SW480 (cell line): ENCODE data around the gene TMEM170B.

Experiments
- DNase-seq: peaks from one replicate; pipeline ENCODE4 v3.0.0-alpha.2; 2016; ENCODE audit warnings: low spot score

The TMEM170B gene

DNA sequence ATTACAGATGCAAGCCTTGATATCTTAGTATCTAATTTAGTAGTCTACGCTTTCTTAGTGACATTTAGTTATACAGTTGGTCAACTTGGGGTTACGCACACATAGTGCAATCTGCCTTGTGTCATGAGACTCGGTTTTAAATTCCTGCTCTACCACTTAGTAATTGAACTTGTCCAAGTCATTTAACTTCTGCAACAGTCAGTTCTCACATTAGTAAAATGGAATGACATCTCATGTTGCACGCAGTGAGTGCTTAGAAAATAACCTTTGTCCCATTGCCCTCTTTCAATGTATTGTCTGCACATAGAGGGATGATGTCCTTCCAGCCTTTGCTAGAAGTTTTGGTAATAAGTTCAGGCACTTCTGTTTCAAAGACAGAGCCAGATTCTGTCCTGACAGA is 48.6 kb downstream of the TMEM170B start:
- no peak for DNase-seq

DNA sequence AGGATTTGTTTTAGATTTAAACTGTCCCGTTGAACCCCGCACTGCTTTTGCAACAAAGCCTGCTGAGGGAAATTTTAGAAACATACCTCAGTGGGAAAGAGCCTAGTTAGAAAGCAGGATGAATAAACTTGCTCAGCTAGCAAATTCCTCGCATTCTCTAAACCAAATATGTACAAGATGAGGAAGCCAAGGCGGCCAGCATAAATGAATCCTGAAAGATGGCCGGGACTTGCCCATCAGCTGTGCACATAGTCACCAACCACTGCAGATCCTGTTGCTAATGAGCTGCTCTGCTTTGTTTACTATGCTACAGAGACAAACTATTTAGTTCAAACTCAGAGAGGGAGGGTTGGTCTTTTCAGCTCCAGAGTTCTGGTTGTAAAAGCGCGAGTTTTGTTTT is 49.0 kb downstream of the TMEM170B start:
- no peak for DNase-seq

DNA sequence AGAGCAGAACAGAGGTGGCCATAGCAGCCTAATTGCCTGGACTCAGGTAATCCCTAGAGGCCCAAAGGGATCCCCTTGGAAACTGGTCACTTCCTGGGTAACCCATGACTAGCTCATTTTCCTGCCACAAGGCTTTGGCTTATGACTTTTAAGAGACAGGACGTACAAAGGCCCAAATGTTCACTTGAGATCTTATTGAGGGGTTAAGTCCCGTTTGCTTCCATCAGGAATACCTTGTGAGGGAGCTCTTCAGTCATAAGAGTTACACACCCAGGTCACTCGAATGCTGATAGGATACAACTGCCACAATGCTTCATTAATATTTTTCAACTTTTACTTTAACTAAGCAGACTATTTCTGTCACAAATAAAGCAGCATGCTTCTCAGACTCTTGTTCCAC is 51.7 kb downstream of the TMEM170B start:
- DNase-seq: no peak

DNA sequence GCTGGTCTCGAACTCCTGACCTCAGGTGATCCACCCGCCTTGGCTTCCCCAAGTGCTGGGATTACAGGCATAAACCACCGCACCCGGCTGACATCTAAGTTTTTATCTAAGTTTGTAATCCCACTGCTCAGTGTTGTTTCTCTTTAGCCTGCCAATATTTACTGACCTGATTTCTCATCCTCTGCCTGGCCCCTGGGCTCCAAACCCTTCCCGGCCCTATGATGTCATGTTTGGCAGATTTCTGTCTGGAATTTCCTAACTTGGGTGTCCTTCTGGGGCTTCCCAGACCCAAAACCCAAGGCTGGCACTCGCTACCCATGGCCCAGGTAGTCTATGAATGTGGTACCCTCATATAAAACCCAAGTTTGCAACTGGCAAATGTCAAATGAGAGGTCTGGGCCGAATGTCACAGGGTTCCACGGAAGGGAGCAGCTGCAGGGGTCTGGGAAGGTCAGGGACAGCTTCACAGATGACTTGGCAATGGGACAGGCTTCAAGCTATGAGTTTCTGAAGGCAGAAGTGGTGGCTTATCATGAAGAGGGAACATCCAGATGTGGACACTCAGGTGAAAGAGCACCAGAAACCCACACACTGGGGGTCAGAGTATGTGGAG is 54.9 kb downstream of the TMEM170B start:
- no peak for DNase-seq

DNA sequence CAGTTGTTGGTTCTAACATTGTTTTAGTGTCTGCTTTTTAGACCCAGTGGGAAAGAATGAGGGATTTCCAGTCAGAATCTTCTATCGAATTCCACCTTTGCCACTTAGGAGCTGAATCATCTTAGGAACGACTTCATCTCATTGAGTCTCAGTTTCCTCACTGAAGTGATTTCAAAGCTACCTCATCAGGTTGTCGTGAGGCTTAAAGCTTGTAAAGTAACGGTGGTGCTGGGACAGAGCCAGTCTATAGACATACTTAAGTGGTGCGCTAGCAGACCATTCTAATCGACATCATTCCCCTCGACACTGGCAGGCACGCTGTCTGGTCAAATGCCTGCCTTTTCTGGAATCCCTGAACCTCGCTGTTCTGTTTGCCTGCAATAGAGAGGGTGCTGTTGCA is 55.5 kb downstream of the TMEM170B start:
- DNase-seq: no peak

DNA sequence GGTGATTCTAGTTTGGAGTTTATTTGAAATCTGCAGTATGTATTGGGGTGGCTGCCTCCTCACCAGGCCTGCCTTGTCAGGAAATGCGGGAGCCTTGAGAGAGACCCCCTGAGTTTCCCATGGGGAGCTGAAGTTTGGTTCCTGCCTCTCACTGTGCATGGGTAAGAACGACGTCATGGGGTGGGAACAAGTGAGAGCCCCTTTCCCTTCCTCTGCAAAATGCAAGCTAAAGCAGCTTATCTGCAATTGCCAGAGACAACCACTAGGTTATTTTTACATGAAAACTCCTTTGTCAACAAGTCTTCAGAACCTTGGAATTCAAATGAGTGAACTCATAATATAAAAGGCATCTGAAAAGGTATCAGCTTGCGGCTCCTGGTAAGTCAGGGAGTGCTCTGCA is 58.4 kb downstream of the TMEM170B start:
- DNase-seq: no peak

DNA sequence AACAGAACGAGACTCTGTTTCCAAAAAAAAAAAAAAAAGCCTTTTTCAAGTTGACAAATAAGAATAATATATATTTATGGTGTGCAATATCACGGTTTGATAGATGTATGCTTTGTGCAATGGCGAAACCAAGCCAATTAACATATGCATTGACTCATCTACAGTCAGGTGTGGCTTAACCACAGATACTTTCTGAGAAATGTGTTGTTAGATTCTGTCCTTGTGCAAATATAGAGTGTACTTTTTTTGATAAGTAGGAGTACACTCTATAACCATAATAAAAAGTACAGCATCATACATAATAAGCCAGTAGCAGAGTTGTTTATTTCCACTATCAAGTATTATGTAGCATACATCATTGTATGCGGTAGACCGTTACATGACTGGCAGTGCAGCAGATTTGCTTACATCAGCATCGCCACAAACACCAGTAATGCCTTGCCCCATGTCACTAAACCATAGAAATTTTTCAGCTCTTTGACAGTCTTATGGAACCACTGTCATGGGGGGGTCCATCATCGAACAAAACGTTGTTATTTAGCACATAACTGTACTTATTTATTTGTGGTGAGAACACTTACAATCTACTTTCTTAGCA is 59.2 kb downstream of the TMEM170B start:
- no peak for DNase-seq

DNA sequence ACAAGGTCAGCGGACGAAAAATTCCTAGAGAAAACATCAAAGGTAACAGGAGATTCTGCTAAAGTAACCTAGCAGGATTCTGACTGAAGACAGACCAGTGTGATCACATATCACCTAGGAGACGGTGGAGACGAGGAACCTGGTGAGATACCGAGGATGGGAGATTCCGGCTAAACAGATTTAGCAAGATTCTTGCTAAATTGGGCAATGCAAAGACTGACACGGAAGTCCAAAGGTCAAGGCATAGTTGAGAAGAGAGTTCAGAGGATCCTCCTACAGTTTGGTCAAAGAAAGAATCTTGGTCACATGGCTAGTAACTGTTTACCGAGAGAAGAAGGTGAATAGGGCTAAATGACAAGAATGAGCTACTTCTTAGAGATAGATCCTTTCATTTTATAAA is 61.1 kb downstream of the TMEM170B start:
- DNase-seq: no peak

DNA sequence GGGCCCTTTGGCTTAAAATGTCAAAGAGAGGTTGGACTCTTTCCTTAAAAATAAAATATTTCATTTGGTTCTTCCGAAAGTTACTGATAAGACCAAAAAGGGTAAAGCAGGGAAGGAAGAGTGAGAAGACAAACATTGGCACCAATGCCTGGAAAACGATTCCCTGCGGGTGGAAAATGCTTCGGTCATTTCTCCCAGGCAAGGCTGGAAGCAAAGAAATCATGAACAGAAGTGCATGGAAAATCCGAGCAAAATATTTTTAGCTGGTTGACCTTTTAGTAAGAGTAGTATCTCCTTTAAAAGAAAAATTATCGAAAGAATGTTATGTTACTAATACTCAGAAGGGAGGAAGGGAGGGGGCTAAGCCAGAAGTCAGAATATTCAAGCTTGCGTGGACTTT is 62.7 kb downstream of the TMEM170B start:
- no peak for DNase-seq

DNA sequence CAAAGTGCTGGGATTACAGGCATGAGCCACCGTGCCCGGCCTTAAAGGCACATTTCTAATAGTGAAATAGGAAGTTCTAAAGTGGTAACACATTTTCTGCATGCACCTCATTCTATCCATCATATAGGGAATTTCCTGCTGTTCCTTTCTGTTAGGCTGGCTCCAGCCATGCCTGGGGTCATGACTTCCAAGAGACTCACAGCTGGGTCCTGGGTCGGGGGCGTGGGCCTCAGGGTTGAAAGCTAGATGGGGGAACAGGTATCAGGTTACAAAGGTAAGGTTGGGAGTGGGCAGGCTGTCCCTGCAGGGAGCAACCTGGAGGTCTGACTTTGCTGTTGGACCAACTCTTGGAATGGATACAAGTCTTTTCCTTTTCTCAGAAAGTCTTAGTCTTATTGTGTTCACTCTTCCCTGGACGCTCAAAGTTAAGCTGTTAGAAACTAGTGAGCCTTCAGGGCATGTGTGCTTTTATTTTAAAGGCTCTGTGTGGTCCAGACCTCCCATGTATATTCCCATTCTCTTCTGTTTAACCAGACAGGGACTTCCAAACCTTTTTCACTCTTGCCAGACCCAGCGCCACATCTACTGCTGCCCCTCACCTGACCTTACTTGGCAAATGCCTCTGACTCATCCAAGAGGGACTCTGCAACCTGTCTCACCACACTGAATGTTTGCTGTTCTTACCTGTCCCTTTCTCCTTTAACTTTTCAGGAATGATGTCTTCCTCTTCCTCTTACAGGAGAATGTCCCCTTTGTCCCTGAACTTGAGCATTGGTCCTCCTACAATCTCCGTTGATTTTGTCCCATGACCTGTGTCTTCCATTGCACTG is 64.4 kb downstream of the TMEM170B start:
- no peak for DNase-seq

DNA sequence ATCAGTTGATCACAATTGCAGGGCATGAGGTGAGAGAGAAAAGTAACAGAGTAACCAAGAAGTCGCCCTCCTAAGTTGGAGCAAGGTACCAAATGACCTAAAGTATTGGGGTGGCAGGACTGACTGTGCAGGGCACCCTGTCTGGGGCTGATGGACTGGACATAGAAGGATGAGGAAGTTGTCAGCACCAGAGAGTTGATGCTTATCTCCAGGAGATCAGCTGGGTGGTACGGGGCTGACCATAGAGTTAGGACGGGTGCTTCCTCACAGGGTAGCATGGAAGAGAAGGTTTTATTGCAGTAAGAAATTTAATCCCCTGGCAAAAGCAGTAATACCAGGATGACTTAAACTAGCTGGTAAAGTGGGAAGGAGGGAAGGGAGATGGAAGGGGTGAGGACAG is 66.7 kb downstream of the TMEM170B start:
- no peak for DNase-seq

DNA sequence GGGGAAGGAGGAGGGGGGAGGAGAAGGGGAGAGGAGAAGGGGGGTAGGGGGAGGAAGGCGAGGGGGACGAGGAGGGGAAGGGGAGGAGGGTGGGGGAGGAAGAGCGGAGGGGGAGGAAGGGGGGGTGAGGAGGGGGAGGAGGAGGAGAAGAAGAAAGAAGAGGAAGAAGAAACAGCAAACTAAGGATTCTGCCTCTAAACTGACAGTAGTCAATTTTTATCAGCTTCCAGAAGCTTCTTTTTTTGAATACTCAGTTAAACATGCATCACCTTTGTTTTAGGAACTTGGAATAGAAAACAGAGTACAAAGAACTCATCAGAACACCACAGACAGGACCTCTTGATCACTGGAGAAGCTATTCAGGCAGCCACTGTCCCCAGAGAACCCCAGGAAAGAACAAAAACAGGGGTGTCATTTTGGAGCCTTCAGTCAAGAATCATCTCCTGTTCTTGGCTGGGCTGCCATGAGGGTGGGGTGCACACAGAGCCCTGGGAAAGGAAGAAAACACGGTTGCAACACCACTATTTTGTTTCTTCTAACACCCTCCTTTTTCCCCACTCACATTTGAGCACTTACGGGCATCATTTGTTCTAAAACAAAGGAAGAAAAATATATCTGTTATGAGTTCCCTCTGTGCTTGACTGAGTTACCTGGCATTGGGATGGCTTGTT is 67.4 kb downstream of the TMEM170B start:
- DNase-seq: no peak

DNA sequence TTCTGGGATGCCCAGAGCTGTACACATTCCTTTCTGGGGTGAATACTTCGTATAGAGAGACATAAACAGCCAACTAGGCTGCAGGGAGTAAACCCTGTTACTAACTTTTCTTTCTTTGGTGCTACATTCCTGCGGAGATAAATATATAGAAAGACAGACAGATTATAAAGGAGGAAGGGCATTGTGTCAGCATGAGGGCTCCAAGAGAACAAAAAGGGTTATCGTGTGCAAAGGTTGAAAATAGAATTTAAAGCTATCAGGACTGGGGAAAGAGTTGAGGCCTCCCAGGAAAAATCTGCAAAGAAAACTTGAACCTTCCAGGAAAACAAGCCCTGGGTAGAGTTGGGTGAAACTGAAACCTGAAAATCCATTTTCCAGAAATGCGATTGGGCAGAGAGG is 68.0 kb downstream of the TMEM170B start:
- no peak for DNase-seq

DNA sequence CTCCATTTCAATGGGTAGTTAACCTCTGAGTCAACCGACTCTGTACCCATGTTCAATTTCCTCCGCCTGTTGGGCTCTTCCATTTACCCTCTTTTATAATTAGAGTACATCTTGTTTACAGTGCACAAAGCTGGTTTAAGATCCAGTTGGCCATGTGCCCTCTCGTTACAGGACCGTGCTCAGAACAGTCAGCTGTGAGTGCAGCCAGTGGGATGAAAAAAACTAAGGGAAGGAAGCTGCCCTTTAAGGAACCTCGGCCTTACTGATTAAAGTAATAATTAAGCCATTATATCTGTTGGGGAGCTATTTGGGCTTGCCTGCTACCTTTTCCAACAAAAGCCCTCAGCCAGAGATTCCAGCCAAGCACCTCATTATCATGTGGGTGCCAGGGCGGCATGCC is 68.8 kb downstream of the TMEM170B start:
- no peak for DNase-seq

DNA sequence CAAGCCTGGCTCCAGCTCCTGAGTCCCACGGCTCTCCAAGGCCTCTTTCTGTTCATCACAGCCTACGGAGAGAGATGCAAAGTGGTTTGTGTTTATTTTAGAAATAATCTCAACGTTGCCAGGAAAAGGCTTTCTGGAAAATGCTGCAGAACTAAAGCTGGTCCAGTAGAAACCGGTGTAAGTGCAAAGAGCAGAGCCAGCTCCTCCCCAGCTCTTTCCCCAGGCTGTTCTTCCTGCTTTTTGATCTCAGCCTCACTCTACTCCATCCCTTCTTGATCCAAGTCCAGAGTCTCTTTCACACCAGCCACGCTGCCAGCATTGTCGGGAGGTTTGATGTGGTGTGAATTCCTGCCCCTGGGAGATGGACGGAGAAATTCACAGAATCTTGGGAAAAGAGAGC is 69.8 kb downstream of the TMEM170B start:
- DNase-seq: no peak

DNA sequence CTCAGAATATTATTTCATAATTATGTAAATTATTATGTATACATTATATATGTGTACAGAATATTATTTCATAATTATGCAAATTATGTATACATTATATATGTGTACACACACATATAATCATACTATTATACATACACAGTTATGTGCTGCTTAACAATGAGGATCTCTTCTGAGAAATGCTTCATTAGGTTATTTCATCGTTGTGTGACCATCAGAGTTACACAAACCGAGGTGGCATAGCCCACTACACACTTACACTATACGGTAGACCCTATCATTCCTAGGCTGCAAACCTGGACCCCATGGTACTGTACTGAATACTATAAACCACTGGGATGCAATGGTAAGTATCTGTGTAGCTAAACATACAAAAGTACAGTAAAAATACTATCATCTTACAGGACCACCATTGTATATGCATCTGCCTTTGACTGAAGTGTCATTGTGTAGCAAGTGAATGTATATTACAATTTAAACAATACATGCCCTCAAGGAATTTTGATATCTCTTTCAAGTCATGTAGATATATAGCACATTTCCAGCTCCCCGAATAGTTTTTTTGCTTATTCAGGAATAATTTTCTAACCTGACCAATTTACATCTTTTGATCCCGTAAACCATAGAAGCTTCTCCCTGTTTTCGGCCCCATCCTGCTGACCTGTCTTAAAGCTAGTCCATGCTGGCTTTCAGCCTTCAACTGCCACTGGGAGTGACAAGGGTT is 71.2 kb downstream of the TMEM170B start:
- DNase-seq: no peak

DNA sequence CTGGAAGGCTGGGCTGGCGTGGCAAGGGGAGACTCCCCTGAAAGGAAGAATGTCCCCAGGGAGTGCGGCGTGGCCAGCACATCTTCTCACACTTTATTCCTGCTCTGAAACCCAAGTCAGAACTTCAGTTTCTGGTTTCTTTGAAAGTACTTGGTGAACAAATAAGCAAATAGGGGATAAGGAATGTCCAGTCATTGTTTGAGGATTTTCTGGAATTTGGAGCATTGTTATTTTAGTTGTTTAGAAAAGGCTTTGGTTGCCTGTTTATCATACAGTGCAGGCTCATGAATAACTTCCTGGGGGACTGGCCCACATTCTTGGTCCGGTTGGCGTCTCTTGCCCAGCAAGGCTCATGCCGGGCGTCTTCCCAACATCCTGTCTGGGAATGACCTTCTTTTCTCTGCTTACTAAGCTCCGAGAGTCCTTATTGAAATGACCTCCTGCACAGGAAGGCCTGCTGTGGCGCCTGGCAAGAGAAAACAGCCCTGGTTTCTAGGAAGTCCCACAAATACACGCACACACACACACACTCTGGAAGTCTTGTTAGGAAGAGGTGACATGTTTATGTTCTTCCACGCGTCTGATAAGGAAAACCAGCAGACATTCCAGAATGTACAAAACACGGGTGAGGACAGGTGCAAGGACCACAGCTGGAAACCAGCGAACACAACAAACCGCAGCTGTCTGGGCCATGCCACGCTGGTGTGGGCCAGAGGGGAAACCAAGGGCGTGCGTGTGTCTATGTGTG is 71.9 kb downstream of the TMEM170B start:
- DNase-seq: no peak

DNA sequence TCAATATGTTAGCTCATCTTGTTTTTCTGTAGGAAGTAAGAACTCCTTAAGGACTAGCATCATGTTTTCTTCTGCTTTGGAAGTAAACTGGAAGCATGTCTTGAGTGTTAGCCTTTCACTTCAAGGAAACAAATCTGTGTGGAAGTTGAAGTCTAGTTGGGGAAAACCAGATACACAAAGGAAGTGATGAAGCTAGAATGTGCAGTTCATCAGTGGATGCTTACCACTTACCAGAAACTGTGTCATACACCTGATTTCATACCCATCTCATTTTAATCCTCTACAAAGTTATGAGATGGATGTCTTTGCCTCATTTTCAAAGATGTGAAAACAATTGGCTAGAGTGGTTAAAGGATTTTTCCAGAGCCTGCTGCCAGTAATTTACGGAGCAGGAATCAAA is 75.8 kb downstream of the TMEM170B start:
- no peak for DNase-seq

DNA sequence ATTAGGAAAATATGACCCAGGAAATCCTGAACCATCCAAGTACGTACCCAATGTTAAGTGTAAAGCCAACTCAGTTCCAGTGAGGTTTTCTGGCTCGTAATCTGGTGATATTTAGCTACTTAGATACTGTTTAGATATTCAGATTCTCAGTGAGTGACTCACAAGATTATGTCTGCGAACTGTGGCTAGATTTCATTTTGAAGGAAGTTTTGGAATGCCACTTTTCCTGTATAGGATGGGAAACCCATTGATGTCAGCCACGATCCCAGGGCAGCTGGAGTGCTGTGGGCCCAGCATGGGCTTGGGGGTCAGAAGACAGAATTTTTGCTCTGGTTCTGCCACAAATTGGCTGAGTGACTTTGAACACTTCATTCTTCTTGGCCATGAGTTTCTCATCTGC is 76.3 kb downstream of the TMEM170B start:
- no peak for DNase-seq

DNA sequence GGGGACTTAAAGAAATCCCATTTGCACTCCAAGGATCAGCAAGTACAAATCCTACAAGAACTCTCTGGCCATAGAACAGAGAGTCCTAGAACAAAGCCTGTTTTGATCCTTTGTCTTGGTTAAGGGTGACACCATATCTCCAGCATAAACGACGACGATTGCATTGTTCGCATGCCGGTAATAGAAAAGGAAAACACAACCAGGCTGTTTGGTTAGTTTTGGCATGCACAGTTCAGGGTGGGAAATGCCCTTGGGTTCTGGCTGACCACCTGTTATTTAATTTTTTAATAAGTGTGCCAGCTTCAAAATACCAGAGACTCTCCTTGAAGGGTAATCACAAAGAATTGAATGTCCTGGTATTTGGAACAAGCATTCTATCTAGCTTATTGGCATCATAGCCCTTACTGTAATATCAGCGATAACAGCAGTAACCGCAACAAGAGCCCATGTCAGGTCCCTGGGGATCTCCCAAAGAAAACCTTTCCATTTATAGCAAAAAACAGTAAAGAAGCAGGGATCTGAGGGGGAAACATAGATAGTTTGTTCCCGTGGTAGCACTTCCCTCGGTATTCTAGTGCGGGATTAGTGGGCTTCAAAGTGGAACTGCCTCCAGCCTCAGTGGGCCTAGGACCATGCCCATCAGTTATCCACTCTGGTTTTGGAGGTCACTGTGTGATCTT is 77.1 kb downstream of the TMEM170B start:
- DNase-seq: no peak

DNA sequence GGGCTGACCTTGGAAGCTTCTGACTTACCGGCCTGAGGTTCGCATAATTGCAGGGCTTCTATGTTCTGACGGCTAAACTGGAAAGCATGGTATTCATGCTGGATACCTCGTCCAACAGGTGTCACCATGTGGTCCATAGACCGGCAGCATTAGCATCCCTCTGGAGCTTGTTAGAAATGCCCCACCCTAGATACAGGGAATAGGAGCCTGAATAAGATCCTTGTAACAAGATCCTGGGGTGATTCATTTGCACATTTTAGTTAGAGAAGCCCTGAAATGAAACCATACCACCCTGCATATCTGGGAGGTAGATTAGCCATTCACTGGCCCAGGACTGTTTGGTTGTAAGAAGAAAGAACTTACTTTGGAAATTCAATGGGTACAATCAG is 77.7 kb downstream of the TMEM170B start:
- no peak for DNase-seq
